Keratinocyte (primary cell): ENCODE data around the gene MGP.

ENCODE experiments used
- CTCF ChIP-seq, 3 experiments: IDR thresholded peaks in 1 of 3; conservative IDR thresholded peaks in 1 of 3; optimal IDR thresholded peaks in 1 of 3; 2 replicates in 2 of 3; 3 replicates in 1 of 3; pipeline versions ENCODE3 to v1.5.1; 2011; ENCODE audit warnings: low read length in 3 of 3, mild to moderate bottlenecking in 3 of 3, moderate library complexity in 2 of 3, control low read depth in 1 of 3, inconsistent platforms in 1 of 3; ENCODE audit not compliant: insufficient read depth in 2 of 3; ENCODE audit errors: extremely low read depth in 1 of 3
- EZH2 ChIP-seq: IDR thresholded peaks from one replicate; pipeline ENCODE4 v1.6.1; 2012; ENCODE audit warnings: inconsistent platforms, mild to moderate bottlenecking, low read length, moderate library complexity

GRCh38 chr12:14907953-14908352 lies 22.3 kb upstream of the MGP start:
- TF ChIP-seq CTCF (optimal IDR thresholded peaks at IDR 0.05 in 1 of 3, IDR thresholded peaks at IDR 0.05 in 1 of 3, conservative IDR thresholded peaks at IDR 0.05 in 1 of 3; ENCODE audit: extremely low read depth in 1 of 3, insufficient read depth in 2 of 3, low read length in 3 of 3), result no peak
- TF ChIP-seq EZH2, result no peak
